SK-N-MC (cell line): ENCODE results near the gene JMJD8.

Experiments used
- EZH2 ChIP-seq: fragments of 200-600 bp; sonication (generic); IDR thresholded peaks from one replicate; pipeline ENCODE4 v1.6.1; 2017; ENCODE audit warnings: antibody characterized with exemption
- POLR2AphosphoS5 ChIP-seq: IDR thresholded peaks from 2 replicates; pipeline ENCODE4 v1.6.1; 2012; ENCODE audit warnings: mild to moderate bottlenecking, low read depth, low read length, borderline replicate concordance

DNA sequence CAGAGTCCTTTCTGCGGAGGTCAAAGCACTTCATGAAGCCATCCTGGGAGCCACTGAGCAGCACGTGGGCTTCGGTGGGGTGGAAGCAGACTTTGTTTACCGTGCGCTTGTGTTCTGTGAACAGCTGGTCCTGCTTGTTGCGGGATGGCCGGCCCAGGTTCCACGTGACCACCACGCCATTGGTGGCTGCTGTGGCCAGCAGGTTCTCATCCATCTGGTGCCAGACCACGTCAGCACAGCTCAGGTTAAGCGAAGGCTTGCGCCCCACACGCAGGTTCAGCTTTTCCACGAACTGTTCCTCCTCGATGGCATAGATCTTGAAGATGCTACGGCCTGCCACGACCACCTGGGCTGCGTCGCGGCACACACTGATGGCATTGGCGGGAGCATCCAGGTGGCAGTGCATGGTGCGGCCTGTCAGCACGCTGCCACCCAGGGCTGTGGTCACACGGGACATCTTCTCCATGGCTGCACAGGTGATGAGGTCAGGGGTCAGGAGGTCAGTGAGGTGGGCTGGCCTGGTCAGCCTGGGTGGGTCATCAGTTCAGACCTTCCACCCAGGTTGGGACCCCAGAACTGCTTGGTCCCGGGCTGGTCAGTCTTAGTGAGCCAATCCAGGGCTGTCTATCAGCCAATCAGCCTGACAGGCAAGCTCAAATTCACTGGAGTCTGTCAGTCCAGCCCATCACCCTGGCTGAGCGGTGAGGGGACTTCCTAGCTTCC lies 5.2 kb upstream of the JMJD8 start:
- no peak for TF ChIP-seq POLR2AphosphoS5
- no peak for TF ChIP-seq EZH2
